GM21717 (cell line): ENCODE data around the gene ADAMTSL1.
A peak's percentile ranks its signal among the peaks of the same experiment; 100 is the strongest.

Experiments used
- ATAC-seq: cut with Tn5 transposase; IDR thresholded peaks from one replicate; pipeline ENCODE4 v1.9.1; 2021; ENCODE audit warnings: mild to moderate bottlenecking, moderate library complexity; ENCODE audit not compliant: unreplicated experiment

The ADAMTSL1 gene

GRCh38 chr9:18766989-18767550 lies 293.1 kb downstream of the ADAMTSL1 start:
- ATAC-seq = no peak

- peak; percentile 94 for ATAC-seq
Measured at GRCh38 chr9:18768951-18769622, 295.1 kb downstream of the ADAMTSL1 start.

GRCh38 chr9:18770131-18770908 lies 296.4 kb downstream of the ADAMTSL1 start:
- ATAC-seq = no peak

- ATAC-seq = no peak
Measured at GRCh38 chr9:18771011-18771410, 297.1 kb downstream of the ADAMTSL1 start.

- no peak for ATAC-seq
Measured at GRCh38 chr9:18771763-18772162, 297.8 kb downstream of the ADAMTSL1 start.

GRCh38 chr9:18775241-18775640 lies 301.3 kb downstream of the ADAMTSL1 start:
- ATAC-seq = no peak

- no peak for ATAC-seq
Measured at GRCh38 chr9:18775930-18776329, 302.0 kb downstream of the ADAMTSL1 start.

GRCh38 chr9:18776836-18777820 lies 303.2 kb downstream of the ADAMTSL1 start:
- no peak for ATAC-seq

- no peak for ATAC-seq
Measured at GRCh38 chr9:18778147-18778546, 304.2 kb downstream of the ADAMTSL1 start.

GRCh38 chr9:18778846-18779245 lies 304.9 kb downstream of the ADAMTSL1 start:
- no peak for ATAC-seq

- no peak for ATAC-seq
Measured at GRCh38 chr9:18783909-18784308, 310.0 kb downstream of the ADAMTSL1 start.

- ATAC-seq = no peak
Measured at GRCh38 chr9:18785604-18786003, 311.7 kb downstream of the ADAMTSL1 start.

GRCh38 chr9:18786196-18786595 lies 312.2 kb downstream of the ADAMTSL1 start:
- no peak for ATAC-seq

- ATAC-seq = no peak
Measured at GRCh38 chr9:18786911-18787650, 313.1 kb downstream of the ADAMTSL1 start.

- ATAC-seq = no peak
Measured at GRCh38 chr9:18788256-18788655, 314.3 kb downstream of the ADAMTSL1 start.

GRCh38 chr9:18791074-18791473 lies 317.1 kb downstream of the ADAMTSL1 start:
- no peak for ATAC-seq

- no peak for ATAC-seq
Measured at GRCh38 chr9:18793122-18793521, 319.2 kb downstream of the ADAMTSL1 start.

- ATAC-seq = no peak
Measured at GRCh38 chr9:18795947-18796671, 322.2 kb downstream of the ADAMTSL1 start.

GRCh38 chr9:18796696-18797270 lies 322.8 kb downstream of the ADAMTSL1 start:
- ATAC-seq = no peak
